ENCODE results near the gene ST7L.
A peak's percentile ranks its signal among the peaks of the same experiment; 100 is the strongest.
"Not testable (repeated sequence)": the region's sequence is repeated elsewhere in the genome, so short reads cannot be mapped to it uniquely, and the experiment has no call there.

Gene ST7L

DNA sequence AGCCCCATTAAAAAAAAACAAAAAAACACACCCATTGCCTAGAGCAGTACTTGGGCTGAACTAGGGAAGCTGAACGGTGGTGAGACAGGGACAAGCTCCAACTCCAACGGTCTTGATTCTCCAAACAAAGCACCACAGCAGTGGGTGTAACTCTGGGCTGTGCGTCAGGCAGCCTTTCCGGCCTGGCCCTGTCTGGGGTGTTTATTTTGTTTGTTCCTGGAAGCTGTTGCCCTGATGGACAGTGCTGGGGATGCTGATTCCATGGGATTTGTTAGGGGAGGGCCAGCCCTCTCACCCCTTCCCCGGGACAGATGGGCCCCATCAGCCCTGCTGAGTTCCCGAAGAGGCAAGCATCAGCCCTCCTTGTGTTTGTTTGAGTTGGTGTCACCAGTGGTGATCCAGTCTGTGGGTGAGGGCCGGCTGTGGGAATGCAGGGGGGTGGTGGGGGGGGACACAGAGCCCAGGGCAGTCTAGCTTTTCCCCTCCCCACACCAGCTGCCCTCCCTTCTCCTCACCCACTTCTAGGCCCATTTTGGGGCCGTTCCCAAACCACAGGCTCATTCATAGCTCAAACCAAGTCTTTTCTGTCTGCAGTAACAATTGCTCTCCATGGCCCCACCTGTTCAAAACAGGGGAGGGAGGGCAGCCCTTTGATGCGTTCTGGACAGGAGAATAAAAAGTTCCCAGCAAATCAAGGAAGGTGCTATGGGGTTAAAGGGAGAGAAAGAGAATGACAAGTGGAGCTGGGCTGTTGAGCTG is 105.7 kb downstream of the ST7L start:
- ATAC-seq: no peak

DNA sequence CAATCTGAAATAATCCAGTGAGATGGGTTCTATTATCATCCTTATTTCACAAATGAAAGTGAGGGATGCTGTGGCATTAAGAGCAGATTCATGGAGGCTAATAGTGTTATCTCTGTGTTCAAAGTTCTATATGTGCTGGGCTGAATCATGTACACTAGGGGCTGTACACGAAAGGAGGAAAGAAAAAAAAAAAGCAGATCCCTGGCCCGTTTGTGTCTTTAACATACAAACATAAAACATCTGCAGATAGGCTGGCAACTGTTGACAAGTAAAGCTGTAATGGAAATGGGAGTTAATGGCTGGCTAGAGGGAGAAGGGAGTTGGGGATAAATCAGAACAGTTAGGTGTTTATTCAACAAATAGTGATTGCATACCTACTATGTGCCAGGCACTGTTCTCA is 107.0 kb downstream of the ST7L start:
- ATAC-seq: no peak

DNA sequence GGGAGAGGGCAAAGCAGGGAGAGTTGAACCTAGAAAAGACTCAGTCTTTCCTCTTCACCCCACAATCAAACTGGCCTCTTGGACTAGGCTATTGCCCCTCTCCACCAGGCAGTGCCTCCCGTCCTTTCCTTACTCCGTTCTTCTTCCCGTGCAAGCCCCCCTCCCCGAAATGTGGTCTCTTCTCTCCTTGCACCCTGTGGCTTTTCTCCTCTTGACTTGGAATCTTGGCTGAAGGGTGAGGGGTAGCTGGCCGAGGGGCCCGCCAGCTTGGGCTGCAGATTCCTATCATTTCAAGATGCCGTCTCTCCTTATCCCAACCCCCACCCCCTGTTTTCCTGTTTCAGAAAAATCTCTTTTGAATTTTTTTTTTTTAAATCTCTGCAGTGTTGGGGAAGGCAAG is 108.6 kb downstream of the ST7L start:
- no peak for ATAC-seq

DNA sequence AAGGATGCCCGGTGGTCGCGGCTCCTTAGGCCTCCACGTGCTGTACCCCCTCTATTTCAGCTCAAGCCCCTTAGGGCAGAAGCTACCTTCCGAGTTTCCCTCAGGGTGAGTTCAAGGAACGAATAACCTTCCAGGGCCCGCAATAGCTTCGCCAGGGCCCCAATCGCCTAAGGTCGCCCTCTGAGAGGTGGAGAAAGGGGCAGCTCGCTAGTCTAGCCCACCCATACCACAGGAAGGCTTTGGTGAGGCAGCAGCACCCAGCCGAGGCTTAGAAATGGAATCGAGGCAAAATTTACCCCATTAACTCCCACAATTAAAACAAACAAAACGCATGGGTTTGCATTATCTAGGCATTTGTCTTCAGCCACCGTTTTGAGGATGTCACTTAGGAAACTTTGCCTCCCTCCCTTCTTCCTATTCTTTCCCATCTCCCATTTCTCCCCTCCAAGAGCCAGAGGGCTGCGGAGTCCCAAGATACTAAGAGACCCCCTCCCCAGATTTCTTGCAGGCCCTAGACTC is 109.2 kb downstream of the ST7L start:
- no peak for ATAC-seq

DNA sequence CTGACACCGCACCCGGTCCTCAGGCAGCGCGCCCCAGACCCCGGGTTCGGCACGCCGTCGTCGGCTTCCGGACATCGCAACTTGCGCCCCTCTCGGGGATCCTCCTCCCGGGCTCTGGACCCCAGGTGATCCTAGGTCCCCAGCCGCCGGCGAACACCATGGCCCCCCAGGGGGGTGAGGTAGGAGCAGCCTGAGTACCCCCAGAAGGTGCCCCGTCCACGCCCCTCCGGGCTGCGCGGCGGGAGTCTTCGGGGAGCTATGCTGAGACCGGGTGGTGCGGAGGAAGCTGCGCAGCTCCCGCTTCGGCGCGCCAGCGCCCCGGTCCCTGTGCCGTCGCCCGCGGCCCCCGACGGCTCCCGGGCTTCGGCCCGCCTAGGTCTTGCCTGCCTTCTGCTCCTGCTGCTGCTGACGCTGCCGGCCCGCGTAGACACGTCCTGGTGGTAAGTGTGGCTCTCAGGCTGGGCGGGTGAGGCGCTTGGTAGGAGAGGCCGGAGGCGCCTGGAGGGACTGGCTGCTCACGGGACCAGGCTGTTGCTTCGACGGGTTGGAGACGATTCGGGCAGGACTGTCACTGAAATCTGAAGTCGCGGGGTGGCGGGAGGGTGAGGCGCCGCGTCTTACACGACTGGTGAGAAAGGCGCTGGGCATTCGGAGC is 109.8 kb downstream of the ST7L start:
- peak; percentile 33 to 45 for ATAC-seq

DNA sequence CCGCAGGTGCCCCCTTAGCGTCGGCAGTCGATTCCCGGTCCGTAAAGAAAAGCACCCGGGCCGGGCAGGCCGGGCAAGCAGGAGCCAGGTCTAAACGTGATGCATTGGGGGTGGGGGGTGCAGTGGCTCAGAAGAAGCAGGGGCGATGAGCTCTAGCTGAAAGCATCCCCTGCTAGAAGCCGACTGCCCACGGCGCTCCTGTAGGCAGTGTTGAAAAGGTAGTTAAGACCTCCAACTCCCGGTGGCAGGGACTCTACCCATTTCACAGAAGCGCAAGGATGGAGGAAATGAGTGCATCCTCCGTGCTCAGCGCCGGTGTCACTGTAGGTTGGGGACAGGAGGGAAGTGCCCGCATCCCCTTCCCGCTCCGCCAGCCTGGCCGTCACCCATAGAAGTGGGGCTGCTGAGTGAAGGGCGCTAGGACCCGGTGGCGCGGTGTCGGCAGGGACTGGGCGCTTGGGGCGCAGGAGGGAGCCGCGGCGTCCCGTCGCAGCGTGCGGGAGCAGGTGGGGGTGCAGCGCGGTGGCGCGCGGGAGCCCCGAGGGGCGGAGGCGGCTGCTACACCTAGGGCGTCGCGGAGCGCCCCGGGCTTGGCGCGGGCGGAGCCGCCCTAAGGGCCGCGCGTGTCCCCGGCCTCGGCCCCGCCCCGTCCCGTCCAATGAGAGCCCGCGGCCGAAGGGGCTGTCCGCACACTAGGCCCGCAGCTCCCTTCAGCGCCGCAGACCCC is 110.5 kb downstream of the ST7L start, which contains the start of gene WNT2B:
Gene WNT2B (plus strand): TSS at position 688 of the 727 bp plus-strand sequence. CDS start 298 bp downstream, outside the sequence.
- ATAC-seq: peak; percentile 72 to 77

DNA sequence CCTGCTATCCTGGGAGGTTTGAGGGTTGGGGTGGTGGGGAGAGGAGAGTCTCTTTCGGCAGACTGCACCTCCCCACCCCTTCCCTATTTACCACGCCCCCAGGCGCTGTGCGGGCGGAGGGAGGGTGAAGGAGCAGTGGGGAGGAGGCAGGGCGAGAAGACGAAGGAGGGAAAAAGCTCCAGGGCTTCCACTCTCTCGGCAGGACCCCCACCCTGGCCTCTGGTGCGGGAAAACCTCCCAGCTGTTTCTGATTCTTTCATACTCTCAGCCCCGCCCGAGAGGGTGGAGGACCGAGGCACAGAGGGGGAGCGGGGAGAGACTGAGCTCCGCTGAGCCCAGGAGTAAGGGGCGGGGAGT is 111.0 kb downstream of the ST7L start:
- ATAC-seq: peak; percentile 7 to 28

DNA sequence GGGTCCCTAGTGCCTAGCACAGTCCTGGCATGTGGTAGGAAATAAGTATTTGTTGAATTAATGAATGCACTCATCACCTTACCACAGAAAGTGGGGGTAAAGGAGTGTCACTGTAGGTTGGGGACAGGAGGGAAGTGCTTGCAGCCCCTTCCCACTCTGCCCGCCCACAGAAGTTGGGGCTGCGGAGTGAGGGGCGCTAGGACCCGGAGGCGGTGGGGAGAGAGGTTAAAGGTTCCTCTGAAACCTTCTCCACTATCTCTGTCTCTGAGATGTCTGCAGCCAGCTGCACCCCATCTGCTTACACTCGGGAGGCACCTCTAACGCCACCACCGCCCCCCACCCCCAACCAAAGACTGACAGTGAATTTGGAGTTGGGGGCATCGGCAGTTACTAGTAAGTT is 111.6 kb downstream of the ST7L start:
- ATAC-seq: no peak

DNA sequence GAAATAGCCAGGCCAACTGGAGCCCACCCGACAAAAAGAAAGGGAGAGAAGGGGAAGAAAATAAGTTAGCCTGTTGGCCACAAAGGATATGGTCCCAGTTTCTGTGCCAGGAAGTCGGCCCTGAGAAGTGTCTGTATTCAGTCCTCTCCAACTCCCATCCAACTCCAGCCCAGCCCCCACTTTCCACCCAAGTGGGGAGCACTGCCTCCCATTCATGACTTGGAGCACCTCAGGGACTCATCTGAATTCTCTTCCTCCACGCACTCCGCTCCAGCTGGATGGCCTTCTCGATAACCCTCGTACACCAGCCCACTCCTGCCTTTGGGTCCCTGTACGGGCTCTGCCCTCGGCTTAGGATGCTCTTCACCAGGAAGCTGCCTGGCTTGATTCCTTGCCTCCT is 112.2 kb downstream of the ST7L start:
- no peak for ATAC-seq

DNA sequence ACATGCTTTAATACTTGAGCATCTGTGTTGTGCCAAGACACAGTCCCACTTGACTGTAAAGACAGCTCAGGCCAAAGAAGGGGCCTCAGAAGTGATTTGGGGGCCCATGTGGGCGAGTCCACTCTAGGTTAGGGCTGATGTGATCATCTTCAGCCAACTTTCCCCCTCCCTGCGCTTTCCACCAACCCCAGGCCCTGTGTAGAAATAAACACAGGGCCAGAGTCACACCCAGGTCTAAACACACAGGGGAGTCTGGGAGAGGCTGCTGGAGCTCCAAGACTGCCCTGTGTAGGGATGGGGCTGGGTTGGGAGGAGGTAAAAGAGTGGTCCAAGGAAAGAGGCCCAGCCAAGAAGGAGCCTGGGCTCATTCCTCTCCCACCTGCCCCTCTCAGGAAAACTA is 112.6 kb downstream of the ST7L start:
- ATAC-seq: no peak

DNA sequence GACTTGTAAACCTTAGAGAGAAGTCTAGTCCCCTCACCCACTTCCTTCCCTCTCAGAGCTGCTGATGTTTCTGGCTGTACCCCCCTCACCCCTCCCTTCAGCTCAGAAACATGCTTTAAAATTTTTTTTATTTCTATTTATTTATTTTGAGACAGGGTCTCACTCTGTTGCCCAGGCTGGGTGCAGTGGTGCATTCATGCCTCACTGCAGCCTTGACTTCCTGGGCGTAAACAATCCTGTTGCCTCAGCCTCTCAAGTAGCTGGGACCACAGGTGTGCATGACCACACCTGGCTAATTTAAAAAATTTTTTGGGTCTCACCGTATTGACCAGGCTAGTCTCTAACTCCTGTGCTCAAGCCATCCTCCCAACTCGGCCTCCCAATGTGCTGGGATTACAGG is 113.1 kb downstream of the ST7L start:
- no peak for ATAC-seq

DNA sequence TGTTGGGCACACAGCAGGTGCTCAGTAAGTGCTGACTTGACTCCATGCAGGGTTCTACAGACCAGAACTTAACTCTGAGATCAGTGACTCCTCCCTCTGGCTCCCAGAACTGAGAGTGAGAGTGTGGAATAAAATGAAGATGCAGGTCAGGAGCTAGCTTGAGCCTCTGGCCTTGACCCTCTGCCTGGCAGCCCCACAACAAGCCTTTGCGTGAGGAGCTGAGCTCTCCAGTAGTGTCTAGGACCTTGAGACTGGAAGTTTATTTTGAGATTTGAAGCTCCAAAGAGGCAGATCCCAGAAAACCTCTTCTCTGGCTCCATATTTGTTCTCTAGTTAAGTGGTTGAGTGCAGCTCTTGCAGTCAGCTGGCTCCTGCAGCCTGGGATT is 113.5 kb downstream of the ST7L start:
- no peak for ATAC-seq

DNA sequence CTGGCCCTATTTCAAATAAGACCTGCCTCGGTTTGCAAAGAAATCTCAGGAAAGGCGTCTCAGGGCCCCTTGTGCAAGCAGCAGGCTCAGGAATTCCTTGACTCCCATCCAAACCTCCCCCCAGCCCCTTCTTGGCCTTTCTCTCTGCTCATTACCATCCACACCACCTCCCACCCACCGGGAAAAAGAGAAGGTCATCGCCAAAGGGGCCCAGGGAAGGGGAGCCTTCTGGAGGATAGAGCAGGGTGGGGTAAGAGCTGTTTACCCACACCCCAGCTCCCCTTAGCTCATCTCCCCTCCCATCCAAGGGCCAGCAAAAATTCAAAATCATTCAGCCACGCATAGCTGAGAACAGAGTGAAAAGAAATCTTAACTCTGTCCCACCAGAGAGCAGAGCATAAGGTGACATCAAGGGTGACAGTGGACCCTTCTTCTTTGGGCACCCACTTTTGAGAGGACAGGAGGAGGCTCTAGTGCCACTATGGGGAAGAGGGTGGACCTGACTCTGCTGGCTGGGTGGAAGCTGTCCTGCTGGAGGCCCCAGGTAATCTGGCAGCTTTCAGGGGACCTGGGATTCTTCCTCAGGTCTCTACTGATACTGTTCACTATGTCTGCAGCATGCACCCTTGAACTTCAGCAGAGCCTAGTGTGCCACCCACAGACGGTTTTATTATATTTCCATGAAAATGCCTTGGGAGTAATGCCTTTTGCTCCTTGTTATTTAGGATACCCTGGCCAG is 114.1 kb downstream of the ST7L start:
- ATAC-seq: no peak

DNA sequence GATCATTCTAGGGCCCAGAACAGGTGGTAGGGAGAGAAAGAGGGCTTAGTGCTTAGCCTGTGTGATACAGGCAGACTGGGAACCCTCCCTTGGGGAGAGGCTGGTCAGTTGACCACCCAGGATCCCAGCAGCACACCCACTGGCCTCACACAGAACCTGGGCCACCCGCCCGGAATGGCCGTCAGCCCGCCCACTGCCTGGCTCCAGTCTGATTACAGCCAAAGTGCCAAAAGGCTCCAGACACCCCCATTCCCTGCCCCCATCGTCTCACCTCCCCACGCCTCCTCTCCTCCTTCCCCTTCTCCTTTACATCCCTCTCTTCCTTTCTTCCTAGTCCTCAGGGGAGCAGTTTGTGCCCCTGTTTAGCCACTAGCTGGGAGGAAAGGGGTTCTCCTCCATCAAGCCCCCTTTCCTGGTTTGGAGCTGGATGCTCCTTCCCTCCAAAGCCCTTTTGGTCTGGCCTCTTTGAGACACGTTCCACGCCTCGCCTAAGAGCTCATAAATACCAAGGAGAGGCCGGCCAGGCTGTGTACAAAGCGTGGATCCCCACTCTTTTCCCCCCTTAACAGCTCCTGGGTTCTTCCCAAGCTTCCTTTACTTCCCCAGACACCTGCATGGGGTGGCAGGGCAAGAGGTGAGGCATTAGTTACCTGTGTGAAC is 114.8 kb downstream of the ST7L start:
- ATAC-seq: no peak

DNA sequence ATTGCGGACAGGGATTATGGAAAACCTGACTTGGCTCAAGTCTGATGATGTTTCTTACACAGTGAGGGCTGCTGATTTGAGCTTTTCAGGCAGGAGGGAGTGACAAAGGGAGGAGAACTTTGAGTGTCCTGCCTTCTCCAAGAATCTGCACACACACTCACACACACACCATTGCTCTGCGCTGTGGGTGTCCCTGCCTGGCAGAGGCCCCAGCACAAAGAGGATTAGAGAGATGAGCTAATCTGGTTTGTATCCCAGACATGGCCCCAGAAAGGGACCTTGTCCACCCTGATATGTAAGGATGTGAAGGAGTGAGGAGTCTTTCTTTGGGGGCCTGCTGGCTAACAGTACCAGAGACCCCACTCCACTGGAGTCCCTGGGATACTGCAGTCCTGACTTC is 116.1 kb downstream of the ST7L start:
- ATAC-seq: no peak

DNA sequence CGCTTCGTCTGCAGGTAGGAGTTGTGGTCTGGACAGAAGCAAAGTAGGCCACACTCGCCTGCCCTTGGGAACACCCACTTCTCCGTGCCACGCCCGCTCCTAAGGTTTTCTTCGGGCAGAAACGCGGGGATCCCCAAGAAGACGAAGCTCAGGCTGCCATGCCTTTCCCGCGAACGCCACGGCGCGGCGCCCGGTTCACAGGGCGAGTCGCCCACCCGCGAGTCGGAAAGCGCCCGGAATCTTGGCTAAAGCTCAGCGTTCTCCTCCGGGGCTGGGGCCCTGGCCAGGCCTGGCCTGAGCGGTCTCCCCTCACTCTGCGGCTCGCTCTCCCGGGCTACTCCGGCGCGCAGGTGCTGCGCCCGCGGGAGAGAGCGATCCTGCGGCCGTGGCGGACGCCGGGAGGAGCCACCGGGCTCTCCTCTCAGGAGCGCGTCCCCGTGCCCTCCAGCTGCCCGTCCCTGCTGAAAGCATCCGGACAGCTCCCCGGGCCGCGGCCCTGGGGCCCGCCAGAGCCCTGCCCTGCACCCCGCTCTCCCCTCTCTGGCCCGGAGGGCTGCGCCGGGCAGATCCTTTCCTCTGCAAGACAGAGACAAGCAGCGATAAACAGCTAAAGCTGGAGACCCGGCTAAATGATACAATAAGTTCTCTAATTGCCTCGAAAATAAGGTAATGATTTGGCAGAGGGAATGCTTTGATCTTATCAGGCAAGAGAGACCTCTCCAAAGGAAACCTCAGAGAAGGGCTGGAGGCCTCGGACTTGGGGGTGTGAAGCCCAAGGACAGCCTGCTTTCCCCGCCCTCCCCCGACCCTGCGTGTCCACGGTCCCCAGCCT is 116.9 kb downstream of the ST7L start:
- peak; percentile 41 to 50 for ATAC-seq

DNA sequence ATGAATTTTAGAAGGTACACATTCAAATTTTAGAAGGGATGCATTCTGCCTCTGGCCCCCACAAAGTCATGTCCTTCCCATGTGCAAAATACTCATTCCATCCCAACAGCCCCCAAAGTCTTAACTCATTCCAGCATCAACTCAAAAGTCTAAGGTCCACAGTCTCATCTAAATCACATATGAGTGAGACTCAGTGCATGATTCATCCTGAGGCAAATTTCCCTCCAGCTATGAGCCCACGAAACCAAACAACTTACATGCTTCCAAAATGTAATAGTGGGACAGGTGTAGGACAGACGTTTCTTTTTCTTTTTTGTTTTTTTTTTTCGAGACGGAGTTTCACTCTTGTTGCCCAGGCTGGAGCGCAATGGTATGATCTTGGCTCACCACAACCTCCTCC is 122.7 kb downstream of the ST7L start:
- no peak for ATAC-seq

DNA sequence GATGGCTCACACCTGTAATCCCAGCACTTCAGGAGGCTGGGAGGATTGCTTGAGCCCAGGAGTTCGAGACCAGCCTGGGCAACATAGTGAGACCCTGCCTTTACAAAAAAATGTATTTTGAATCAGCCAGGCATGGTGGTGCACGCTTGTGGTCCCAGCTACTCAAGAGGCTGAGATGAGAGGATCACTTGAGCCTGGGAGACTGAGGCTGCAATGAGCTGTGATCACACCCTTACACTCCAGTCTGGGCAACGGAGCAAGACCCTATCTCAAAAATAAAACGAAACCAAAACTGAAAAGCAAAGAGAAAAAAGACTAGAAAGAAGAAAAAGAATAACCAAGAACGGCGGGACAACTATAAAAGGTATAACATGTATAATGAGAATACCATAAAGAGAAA is 125.6 kb downstream of the ST7L start:
- ATAC-seq: no peak

DNA sequence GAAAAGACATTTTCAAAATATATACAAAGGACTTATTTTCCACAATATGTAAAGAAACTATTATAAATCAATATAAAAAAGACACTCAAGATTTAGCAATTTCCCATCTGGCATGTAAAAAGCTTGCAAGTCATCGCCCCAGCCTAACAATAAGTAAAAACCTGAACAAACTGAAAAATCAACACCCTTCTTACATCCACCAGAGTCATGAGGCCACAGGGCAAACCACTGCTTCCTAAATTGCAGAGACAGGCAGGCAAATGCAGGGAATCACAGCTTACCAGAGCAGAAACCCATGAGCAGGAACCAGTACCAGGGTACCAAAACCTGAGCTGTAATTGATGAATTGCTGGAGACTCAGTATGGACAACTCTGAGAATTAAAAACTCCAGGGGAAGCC is 126.9 kb downstream of the ST7L start:
- no peak for ATAC-seq

DNA sequence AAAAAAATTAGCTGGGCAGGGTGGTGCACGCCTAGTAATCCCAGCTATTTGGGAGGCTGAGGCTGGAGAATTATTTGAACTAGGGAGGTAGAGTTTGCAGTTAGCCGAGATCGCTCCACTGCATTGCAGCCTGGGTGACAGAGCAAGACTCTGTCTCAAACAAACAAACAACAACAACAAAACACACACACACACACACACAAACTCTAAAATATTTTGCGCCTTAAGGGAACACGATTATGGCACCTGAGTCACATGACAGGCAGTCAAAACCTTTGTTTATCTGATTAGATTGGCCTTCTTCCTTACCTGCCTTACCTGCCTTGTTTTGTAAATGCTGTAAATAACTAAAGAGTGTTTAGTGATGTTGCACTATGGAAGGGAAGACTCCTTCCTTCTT is 130.8 kb downstream of the ST7L start:
- ATAC-seq: no peak

DNA sequence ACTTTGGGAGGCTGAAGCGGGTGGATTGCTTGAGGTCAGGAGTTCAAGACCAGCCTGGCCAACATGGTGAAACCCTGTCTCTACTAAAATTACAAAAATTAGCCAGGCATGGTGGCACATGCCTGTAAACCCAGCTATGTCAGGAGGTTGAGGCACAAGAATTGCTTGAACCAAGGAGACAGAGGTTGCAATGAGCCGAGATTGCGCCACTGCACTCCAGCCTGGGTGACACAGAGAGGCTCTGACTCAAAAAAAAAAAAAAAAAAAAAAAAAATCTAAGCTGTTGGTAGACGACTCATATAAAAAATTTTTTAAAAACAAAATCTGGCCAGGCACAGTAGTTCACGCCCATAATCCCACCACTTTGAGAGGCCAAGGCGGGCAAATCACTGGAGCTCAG is 131.3 kb downstream of the ST7L start:
- not testable (repeated sequence) for ATAC-seq
